ENCODE results near the gene ALKBH7. TPM values are rescaled to one million over a fixed set of nuclear protein-coding genes. Genes with fewer than 3 reads are reported as not detected.
"Not testable (repeated sequence)": the region's sequence is repeated elsewhere in the genome, so short reads cannot be mapped to it uniquely, and the experiment has no call there.

ALKBH7 gene
- total and polyA plus RNA-seq, 12 donors = 108 to 221 (median 168) TPM

DNA sequence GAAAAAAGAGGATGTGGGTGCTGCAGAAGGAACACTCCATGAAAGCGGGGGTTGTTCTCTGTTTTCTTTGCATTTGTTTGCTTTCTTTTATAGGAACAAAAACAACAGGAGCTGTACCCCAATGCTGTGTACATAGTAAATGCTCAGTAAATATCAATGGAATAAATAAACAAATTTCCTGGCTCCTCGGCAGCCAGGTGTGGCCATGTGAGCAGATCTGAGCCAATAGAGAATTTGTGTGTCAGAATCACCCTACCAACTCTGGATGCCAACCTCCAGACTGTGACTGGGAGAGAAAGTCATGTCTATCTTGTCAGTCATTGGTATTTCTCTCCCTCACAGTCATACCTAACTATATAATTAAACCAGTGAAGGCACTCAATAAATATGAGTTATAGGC lies 21.9 kb upstream of the ALKBH7 start:
- Histone ChIP-seq H3K9me3 (peaks cover 0 to 7% (median 0%) of the 10 kb centered on the region in 11 donors), H3K4me3 (no peak overlapping the region), H3K27ac (no peak overlapping the region), H3K27me3 (no peaks in the 10 kb centered on the region), H3K36me3 (no peaks in the 10 kb centered on the region), H3K4me1 (no peaks in the 10 kb centered on the region)
- intact Hi-C loops (cut with DNase I) = no loop called here
- 81 to 82% methylated on average over 2 of the region's 2 CpGs for WGBS, 2 donors
- DNase-seq (no peak), ATAC-seq (no peak)
- TF ChIP-seq, protein P1, sequence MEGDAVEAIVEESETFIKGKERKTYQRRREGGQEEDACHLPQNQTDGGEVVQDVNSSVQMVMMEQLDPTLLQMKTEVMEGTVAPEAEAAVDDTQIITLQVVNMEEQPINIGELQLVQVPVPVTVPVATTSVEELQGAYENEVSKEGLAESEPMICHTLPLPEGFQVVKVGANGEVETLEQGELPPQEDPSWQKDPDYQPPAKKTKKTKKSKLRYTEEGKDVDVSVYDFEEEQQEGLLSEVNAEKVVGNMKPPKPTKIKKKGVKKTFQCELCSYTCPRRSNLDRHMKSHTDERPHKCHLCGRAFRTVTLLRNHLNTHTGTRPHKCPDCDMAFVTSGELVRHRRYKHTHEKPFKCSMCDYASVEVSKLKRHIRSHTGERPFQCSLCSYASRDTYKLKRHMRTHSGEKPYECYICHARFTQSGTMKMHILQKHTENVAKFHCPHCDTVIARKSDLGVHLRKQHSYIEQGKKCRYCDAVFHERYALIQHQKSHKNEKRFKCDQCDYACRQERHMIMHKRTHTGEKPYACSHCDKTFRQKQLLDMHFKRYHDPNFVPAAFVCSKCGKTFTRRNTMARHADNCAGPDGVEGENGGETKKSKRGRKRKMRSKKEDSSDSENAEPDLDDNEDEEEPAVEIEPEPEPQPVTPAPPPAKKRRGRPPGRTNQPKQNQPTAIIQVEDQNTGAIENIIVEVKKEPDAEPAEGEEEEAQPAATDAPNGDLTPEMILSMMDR (IDR thresholded peaks at IDR 0.05) = no peak

DNA sequence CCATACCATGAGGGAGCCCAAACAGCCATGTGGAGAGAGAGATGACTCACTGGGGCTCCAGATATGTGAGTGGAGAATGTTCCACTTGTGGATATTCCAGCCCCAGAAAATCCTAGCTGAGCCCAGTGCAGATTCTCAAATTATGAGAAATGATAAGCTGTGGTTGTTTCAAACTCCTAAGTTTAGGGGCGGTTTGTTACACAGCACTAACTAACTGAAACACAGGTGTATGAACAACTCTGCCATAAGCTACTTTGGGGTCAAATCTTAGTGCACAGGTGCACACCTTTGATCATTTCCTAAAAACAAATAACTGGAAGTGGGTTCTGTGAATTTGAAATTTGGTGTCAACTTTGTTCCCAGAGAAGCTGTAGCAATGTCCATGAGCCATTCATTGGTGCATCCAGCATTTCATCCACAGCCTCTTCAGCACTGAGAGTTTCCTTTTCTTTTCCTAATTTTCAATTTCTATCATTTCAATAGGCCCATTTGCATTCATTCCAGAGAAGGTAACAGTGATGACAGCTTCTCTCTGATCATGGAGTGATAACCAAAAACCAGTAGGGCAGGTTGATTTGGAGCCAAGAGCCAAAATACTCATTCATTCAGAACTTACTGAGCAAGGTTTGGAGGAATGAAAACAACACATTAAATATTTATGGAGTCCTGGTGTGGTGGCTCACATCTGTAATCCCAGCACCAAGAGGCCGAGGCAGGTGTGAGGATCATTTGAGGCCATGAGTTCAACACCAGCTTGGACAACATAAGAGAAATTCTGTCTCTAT lies 20.0 kb upstream of the ALKBH7 start:
- Histone ChIP-seq H3K4me3 (no peak overlapping the region), H3K9me3 (peaks cover 0 to 7% (median 0%) of the 10 kb centered on the region in 11 donors), H3K36me3 (no peaks in the 10 kb centered on the region), H3K4me1 (no peaks in the 10 kb centered on the region), H3K27me3 (no peaks in the 10 kb centered on the region), H3K27ac (no peak overlapping the region)
- intact Hi-C loops (cut with DNase I) = no loop called here
- ATAC-seq (no peak), DNase-seq (no peak)
- 94 to 98% methylated on average over 2 of the region's 2 CpGs for WGBS, 2 donors
- TF ChIP-seq, protein P1 (IDR thresholded peaks at IDR 0.05) = no peak

DNA sequence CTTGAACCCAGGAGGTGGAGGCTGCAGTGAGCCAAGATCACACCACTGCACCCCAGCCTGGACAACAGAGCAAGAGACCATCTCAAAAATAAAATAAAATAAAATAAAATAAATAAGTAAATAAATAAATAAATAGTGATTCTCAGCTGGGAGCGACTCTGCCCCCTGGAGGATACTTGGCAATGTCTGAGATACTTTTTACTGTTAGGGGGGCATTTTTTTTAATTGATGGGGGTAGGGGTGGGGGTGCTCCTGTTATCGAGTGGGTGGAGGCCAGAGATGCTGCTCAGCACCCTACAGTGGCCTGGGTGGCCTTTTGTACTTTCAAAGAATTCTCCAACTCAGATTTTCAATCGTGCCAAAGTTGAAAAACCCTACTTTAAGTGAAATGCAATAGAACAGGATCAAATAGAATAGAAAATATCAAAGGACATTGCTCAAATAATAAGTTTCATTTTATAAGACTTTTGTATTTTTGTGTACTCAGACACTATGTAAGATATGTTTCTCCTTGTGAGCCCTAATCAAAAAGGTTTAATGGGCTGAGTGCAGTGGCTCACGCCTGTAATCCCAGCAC lies 18.4 kb upstream of the ALKBH7 start:
- DNase-seq (no peak), ATAC-seq (no peak)
- TF ChIP-seq, protein P1 (IDR thresholded peaks at IDR 0.05) = peak in 8 of 9 donors; percentile 7 to 55 (median 44)
- intact Hi-C loops (cut with DNase I) = no loop called here
- Histone ChIP-seq H3K4me1 (no peaks in the 10 kb centered on the region), H3K9me3 (peaks cover 0 to 7% (median 0%) of the 10 kb centered on the region in 11 donors), H3K4me3 (no peak overlapping the region), H3K27me3 (no peaks in the 10 kb centered on the region), H3K36me3 (no peaks in the 10 kb centered on the region), H3K27ac (no peak overlapping the region)
- 59 to 69% methylated on average over 4 of the region's 4 CpGs for WGBS, 2 donors

DNA sequence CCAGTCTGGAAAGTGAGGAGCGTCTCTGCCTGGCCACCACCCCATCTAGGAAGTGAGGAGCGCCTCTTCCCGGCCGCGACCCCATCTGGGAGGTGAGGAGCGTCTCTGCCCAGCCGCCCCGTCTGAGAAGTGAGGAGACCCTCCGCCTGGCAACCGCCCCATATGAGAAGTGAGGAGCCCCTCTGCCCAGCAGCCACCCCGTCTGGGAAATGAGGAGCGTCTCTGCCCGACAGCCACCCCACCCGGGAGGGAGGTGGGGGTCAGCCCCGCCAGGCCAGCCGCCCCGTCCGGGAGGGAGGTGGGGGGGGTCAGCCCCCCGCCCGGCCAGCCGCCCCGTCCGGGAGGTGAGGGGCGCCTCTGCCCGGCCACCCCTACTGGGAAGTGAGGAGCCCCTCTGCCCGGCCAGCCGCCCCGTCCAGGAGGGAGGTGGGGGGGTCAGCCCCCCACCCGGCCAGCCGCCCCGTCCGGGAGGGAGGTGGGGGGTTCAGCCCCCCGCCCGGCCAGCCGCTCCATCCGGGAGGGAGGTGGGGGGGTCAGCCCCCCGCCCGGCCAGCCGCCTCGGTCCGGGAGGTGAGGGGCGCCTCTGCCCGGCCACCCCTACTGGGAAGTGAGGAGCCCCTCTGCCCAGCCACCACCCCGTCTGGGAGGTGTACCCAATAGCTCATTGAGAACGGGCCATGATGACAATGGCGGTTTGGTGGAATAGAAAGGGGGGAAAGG lies 17.1 kb upstream of the ALKBH7 start:
- WGBS, 2 donors = 92 to 97% methylated on average over 20 to 34 of the region's 46 CpGs
- DNase-seq; H3K27me3 ChIP-seq; intact Hi-C loops (cut with DNase I); H3K27ac ChIP-seq; H3K4me1 ChIP-seq; H3K9me3 ChIP-seq; H3K36me3 ChIP-seq; H3K4me3 ChIP-seq; ATAC-seq: not testable (repeated sequence)

Measured in heart right ventricle (tissue), 16 donors.